ENCODE measurements around the gene CPVL.

GRCh38 chr7:29184599-29184998, 38.3 kb upstream of the CPVL start:
- TF ChIP-seq POLR2A (IDR thresholded peaks at IDR 0.05): no peak
- TF ChIP-seq, protein P1, sequence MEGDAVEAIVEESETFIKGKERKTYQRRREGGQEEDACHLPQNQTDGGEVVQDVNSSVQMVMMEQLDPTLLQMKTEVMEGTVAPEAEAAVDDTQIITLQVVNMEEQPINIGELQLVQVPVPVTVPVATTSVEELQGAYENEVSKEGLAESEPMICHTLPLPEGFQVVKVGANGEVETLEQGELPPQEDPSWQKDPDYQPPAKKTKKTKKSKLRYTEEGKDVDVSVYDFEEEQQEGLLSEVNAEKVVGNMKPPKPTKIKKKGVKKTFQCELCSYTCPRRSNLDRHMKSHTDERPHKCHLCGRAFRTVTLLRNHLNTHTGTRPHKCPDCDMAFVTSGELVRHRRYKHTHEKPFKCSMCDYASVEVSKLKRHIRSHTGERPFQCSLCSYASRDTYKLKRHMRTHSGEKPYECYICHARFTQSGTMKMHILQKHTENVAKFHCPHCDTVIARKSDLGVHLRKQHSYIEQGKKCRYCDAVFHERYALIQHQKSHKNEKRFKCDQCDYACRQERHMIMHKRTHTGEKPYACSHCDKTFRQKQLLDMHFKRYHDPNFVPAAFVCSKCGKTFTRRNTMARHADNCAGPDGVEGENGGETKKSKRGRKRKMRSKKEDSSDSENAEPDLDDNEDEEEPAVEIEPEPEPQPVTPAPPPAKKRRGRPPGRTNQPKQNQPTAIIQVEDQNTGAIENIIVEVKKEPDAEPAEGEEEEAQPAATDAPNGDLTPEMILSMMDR (IDR thresholded peaks at IDR 0.05): no peak

Measured in heart left ventricle (tissue), 13 donors.